HG02588 (cell line): ENCODE results near the gene TOMM5.
"Not testable (repeated sequence)": the region's sequence is repeated elsewhere in the genome, so short reads cannot be mapped to it uniquely, and the experiment has no call there.

Source experiments
- ATAC-seq: cut with Tn5 transposase; IDR thresholded peaks from one replicate; pipeline ENCODE4 v1.9.1; 2021; ENCODE audit warnings: mild to moderate bottlenecking, moderate library complexity; ENCODE audit not compliant: unreplicated experiment

The TOMM5 gene

GRCh38 chr9:37611961-37612360 is 19.6 kb upstream of the TOMM5 start:
- ATAC-seq, result no peak

- no peak for ATAC-seq
These were observed 18.6 kb upstream of the TOMM5 start for GRCh38 chr9:37611014-37611413.

GRCh38 chr9:37609735-37610397 is 17.5 kb upstream of the TOMM5 start:
- ATAC-seq, result no peak

- no peak for ATAC-seq
These were observed 15.9 kb upstream of the TOMM5 start for GRCh38 chr9:37608250-37608649.

GRCh38 chr9:37604296-37604695 is 11.9 kb upstream of the TOMM5 start:
- ATAC-seq, result no peak

- no peak for ATAC-seq
These were observed 10.4 kb upstream of the TOMM5 start for GRCh38 chr9:37602817-37603216.

- not testable (repeated sequence) for ATAC-seq
These were observed 9.7 kb upstream of the TOMM5 start for GRCh38 chr9:37602061-37602460.

GRCh38 chr9:37596504-37596903 is 4.1 kb upstream of the TOMM5 start:
- no peak for ATAC-seq

GRCh38 chr9:37593883-37594448 is 1.6 kb upstream of the TOMM5 start:
- ATAC-seq, result no peak

- ATAC-seq, result no peak
These were observed 4.9 kb downstream of the TOMM5 start for GRCh38 chr9:37587521-37587920.

GRCh38 chr9:37583522-37584121 is 8.8 kb downstream of the TOMM5 start:
- ATAC-seq, result no peak

- ATAC-seq, result no peak
These were observed 9.7 kb downstream of the TOMM5 start for GRCh38 chr9:37582548-37583157.

- peak; percentile 71 for ATAC-seq
These were observed 16.3 kb downstream of the TOMM5 start, which contains the start of gene FBXO10 for GRCh38 chr9:37575921-37576721. Gene FBXO10, minus strand, starts transcription at chr9:37576380. Its CDS starts 34,612 bp downstream, at chr9:37541768.

GRCh38 chr9:37575511-37575914 is 16.9 kb downstream of the TOMM5 start:
- peak; percentile 42 for ATAC-seq

- no peak for ATAC-seq
These were observed 17.4 kb downstream of the TOMM5 start for GRCh38 chr9:37575001-37575400.

- ATAC-seq, result no peak
These were observed 18.1 kb downstream of the TOMM5 start for GRCh38 chr9:37574241-37574721.

- no peak for ATAC-seq
These were observed 21.1 kb downstream of the TOMM5 start for GRCh38 chr9:37571282-37571681.

- no peak for ATAC-seq
These were observed 25.7 kb downstream of the TOMM5 start for GRCh38 chr9:37566716-37567115.

GRCh38 chr9:37565661-37566618 is 26.5 kb downstream of the TOMM5 start:
- peak; percentile 81 for ATAC-seq

GRCh38 chr9:37564916-37565315 is 27.5 kb downstream of the TOMM5 start:
- ATAC-seq, result no peak
